Measurements from ENCODE around the gene UNC50.
A peak's percentile ranks its signal among the peaks of the same experiment; 100 is the strongest.
"Not testable (repeated sequence)": the region's sequence is repeated elsewhere in the genome, so short reads cannot be mapped to it uniquely, and the experiment has no call there.

UNC50 gene

DNA sequence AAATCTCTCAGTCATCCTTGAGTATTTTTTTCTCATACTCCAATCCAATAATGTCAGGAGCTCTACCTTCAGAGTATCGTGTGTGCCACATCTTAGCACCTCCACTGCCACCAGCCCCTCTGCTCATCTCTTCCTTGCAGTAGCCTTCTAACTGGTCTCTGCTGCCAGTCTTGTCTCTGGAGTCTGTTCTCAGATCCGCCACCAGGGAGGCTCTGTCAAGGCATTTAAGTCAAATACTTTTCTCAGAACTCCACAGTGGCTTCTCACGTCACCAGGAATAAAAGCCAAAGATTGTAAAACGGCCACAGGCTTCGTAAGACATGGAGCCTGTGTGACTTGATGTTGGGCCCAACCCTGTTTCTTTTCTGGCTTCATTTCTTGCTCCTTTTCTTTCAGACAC is 7.1 kb downstream of the UNC50 start:
- no peak for DNase-seq

GRCh38 chr2:98617149-98617548 is 8.8 kb downstream of the UNC50 start:
- no peak for DNase-seq

GRCh38 chr2:98623657-98624056 is 15.3 kb downstream of the UNC50 start:
- DNase-seq: peak; percentile 21

DNA sequence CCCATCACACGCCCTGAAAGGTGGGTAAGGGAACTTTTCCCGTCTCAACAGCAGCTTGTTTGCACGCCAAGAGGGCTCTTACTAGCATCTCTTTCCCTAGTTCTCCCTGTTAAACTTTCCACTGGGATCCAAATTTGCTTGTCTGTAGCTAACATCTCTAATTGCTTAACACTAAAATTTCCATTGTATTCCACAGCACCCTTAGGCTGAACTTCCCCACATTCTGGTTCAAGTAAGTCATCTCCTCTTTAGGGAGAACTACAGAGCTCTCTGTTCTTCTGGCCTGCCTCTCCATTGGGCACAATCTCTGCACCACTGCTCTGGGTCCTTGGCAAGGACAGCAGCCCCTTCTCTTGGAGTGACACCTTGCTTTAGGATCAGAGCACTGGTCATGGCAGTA is 24.0 kb downstream of the UNC50 start:
- no peak for DNase-seq

DNA sequence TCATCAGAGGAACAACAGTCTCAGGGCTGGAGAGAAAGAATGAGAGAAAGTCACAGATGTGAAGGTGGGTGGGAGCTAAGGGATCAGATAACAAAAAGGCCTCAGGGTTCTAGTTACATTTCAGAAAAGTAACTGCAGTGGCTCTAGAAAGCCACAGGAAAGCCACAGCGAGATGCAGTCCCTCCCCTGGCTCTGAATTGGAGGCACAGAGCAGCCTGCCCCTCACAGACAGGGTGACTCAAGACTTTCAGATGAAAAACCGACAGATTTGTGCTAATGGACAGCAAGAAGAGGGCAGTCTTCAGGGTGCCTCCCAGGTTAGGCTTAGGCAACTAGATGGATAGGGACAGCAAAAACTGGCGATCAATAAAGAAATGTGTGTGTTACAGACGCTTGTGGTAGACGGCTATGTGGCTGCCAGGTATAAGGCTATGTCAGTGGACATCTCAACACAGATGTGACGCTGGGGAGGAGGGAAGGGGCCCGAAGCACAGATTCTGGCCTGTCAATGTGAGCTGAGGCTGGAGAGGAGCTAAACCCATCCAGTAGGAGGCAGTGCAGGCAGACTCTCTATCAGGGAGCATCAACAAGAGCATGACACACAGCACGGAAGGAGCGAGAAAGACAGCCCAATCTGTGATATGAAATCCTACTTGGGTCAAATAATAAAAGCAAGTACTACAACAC is 26.2 kb downstream of the UNC50 start:
- no peak for DNase-seq

- DNase-seq: no peak
Measured at GRCh38 chr2:98637401-98638147, 29.2 kb downstream of the UNC50 start.

DNA sequence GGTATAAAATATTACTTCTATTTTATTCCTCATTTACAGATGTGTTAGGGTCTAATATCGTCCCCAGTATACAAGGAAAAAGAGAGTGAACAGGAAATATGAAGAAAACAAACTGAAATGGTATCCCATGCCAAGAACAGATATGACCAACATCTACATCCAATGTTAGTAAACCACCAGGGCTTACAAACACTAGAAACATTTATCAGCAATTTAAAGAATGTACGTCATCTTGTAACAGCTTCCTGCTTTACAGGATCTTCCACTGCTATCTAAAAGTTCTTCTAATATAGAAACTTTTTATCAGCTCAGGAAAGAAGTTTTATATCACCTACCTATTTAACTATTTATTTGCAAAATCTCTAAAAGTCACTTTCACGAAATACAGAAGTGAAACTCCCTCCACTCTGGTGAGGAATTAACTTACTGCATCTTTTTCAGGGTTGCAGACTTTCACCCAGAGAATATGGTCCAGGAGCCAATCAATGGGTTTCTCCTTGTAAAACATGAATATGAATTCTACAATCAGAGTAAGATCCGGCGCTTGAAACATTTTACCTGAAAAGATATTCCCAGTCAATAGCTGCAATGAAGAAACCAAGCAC is 35.2 kb downstream of the UNC50 start:
- no peak for DNase-seq

DNA sequence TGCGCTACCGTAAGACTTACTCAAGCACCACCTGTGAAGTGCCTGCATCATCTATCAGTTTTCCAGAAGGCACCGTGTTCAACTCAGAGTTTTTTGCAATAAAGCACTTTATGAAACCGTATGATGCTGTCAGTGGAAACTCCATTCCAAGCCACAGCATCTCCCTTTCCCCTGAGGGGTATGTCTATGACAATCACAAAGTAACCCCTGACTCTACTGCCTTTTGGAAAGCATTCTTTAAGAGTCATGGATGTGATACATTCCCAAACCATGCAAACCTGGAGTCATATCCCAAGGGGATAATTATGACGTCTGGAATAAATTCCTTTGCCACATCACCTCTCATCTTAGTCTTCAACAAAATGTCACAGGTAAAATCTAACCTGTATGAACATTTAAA is 39.2 kb downstream of the UNC50 start:
- DNase-seq: no peak

- DNase-seq: no peak
Measured at GRCh38 chr2:98648451-98648850, 40.1 kb downstream of the UNC50 start.

DNA sequence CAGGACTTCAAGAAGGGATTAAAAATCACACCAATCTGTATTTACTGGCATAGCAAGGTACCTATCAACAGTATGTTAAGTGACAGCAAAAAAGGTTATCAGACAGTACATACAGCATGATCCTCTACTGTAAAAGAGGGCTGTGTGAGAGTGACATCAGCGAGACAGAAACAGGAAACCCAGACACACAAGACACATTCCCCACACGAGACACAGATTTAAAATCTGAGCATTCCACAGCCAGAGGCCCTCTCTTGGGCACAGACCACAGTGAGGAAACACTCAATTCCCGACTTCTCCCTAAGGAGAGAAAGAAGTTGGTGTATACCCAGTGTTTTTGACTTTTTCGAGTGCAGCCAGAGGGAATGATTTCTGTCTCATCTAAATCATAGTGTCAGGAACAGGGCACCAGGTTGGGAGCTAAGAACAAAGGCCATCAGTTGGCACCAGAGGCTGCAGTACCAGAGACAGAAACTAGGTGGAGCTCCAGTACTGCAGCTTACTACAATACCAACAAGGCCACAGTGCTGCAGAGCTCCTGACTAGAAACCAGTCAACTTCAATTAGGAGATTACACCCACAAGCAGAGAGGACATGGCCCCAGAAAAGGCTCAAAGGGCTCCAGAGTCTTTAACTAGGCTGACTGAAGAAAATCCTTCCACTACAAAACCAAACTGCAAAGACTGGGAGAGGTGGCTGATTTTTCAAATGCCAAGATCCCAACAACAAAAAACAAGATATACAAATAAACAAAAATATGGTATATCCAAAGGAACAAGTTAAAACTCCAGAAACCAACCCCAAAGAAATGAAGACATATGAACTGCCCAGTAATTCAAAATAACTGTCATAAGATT is 41.0 kb downstream of the UNC50 start:
- peak; percentile 85 for DNase-seq

GRCh38 chr2:98649992-98650375 is 41.6 kb downstream of the UNC50 start:
- no peak for DNase-seq

DNA sequence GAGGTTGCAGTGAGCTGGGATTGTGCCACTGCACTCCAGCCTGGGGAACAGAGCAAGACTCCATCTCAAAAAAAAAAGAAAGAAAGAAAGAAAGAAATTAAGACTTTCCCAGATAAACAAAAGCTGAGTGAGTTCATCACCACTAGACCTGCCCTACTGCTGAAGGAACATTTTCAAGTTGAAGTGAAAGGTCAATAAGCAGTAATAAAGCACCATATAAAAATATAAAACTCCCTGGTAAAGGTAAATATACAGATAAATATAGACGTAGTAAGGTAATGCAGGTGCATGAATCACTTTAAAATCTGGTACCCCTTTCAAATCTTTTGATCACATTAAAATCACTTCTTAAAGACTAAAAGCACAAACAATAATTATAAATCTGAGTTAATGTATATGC is 42.6 kb downstream of the UNC50 start:
- DNase-seq: no peak

- peak; percentile 46 for DNase-seq
Measured at GRCh38 chr2:98654699-98655495, 46.5 kb downstream of the UNC50 start.

DNA sequence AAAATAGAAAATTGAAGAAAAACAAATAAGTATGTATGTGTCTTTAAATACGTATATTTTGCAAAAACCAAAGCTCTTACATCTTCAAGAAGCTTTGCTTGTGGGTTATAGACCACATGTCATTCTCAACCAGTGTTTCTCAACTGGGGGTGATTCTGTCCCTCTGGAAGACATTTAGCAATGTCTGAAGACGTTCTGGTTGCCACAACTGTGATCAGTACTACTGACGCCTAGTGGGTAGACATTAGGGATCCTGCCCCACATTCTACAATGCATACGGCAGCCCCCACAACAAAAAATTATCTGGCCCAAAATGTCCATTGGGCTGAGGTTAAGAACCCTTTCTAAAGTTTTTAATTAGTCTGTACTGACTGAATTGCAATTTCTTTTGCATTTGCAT is 48.4 kb downstream of the UNC50 start:
- DNase-seq: peak; percentile 56

GRCh38 chr2:98658816-98659490 is 50.6 kb downstream of the UNC50 start:
- DNase-seq: no peak

- not testable (repeated sequence) for DNase-seq
Measured at GRCh38 chr2:98659491-98659840, 51.1 kb downstream of the UNC50 start.

DNA sequence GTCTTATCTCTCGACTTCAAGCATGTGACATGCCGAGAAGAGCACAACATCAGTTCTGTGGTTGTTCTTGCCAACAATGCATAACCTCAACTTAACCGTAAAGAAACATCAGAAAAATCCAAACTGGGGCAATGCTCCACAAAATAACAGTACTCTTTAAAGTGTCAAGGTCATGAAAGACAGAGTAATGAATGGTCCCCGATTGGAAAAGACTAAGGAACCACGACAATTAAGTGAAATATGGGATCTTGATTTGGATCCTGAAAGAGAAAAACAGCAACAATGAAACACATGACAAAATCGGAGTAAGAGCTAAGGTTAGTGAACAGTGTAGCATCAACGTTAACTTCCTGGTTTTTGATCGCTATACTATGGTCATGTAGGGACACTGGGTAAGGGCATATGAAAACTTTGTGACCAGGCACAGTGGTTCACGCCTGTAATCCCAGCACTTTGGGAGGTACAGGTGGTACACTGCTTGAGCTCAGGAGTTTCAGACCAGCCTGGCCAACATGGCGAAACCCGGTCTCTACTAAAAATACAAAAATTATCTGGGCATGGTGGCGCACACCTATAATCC is 55.2 kb downstream of the UNC50 start:
- no peak for DNase-seq

- DNase-seq: peak; percentile 13
Measured at GRCh38 chr2:98664323-98664722, 55.9 kb downstream of the UNC50 start.

DNA sequence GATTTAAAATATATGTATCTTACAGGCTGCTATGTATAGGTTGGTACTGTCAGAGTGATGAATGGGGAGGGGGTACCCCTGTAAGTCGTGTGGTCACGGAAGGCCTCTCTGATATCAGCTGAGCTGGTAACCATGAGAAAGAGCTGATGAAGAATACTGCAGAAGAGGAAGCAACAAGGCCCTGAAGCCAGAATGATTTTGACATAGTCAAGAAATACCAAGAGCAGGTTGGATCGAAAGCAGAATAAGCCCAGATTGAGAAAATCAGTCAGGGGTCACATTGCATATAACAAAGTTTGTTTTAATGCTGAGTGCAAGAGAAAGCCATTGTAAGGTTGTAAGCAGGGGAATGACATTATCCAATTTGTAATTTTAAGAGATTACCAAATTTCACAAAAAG is 57.3 kb downstream of the UNC50 start:
- DNase-seq: peak; percentile 17

Data from suppressor macrophage treated with lipopolysaccharide for 4 hours (primary cell).